ENCODE data around the gene ATP10A. TPM values are rescaled to one million over a fixed set of nuclear protein-coding genes. Genes with fewer than 3 reads are reported as not detected.
A peak's percentile ranks its signal among the peaks of the same experiment; 100 is the strongest.

The ATP10A gene
- total RNA-seq, 1 donor from 2014 or later = 71.9 TPM

GRCh38 chr15:25825207-25825606 is 37.9 kb downstream of the ATP10A start:
- no peak for TF ChIP-seq CTCF (IDR thresholded peaks at IDR 0.05)
- Mint-ChIP-seq H3K27me3 (ENCODE audit: unreplicated experiment) (no peaks in the 10 kb centered on the region), H3K4me3 (ENCODE audit: unreplicated experiment) (no peak overlapping the region), H3K9me3 (ENCODE audit: unreplicated experiment) (peaks cover 21% of the 10 kb centered on the region), H3K36me3 (ENCODE audit: unreplicated experiment) (peaks cover 37% of the 10 kb centered on the region), H3K4me1 (ENCODE audit: unreplicated experiment) (peaks cover 65% of the 10 kb centered on the region), H3K27ac (ENCODE audit: unreplicated experiment) (peak overlapping the region; percentile 78)
- DNase-seq (ENCODE audit: extremely low spot score, unreplicated experiment) = no peak

GRCh38 chr15:25824618-25825017 is 38.5 kb downstream of the ATP10A start:
- peaks cover 64% of the 10 kb centered on the region for H3K4me1 Mint-ChIP-seq (ENCODE audit: unreplicated experiment)
- peaks cover 21% of the 10 kb centered on the region for H3K9me3 Mint-ChIP-seq (ENCODE audit: unreplicated experiment)
- peaks cover 37% of the 10 kb centered on the region for H3K36me3 Mint-ChIP-seq (ENCODE audit: unreplicated experiment)
- H3K4me3 Mint-ChIP-seq (ENCODE audit: unreplicated experiment) = no peak overlapping the region
- TF ChIP-seq CTCF (IDR thresholded peaks at IDR 0.05) = no peak
- no peak for DNase-seq (ENCODE audit: extremely low spot score, unreplicated experiment)
- H3K27ac Mint-ChIP-seq (ENCODE audit: unreplicated experiment) = peak overlapping the region; percentile 78
- no peaks in the 10 kb centered on the region for H3K27me3 Mint-ChIP-seq (ENCODE audit: unreplicated experiment)

- H3K4me1 Mint-ChIP-seq (ENCODE audit: unreplicated experiment) = peaks cover 62% of the 10 kb centered on the region
- no peaks in the 10 kb centered on the region for H3K27me3 Mint-ChIP-seq (ENCODE audit: unreplicated experiment)
- no peak for TF ChIP-seq CTCF (IDR thresholded peaks at IDR 0.05)
- H3K9me3 Mint-ChIP-seq (ENCODE audit: unreplicated experiment) = no peaks in the 10 kb centered on the region
- peaks cover 5% of the 10 kb centered on the region for H3K36me3 Mint-ChIP-seq (ENCODE audit: unreplicated experiment)
- no peak overlapping the region for H3K4me3 Mint-ChIP-seq (ENCODE audit: unreplicated experiment)
- H3K27ac Mint-ChIP-seq (ENCODE audit: unreplicated experiment) = no peak overlapping the region
- DNase-seq (ENCODE audit: extremely low spot score, unreplicated experiment) = peak; percentile 53
These were observed 50.3 kb downstream of the ATP10A start for GRCh38 chr15:25812845-25813244.

GRCh38 chr15:25812073-25812472 is 51.1 kb downstream of the ATP10A start:
- no peak for TF ChIP-seq CTCF (IDR thresholded peaks at IDR 0.05)
- Mint-ChIP-seq H3K4me3 (ENCODE audit: unreplicated experiment) (no peak overlapping the region), H3K27ac (ENCODE audit: unreplicated experiment) (no peak overlapping the region), H3K36me3 (ENCODE audit: unreplicated experiment) (peaks cover 5% of the 10 kb centered on the region), H3K9me3 (ENCODE audit: unreplicated experiment) (no peaks in the 10 kb centered on the region), H3K4me1 (ENCODE audit: unreplicated experiment) (peaks cover 68% of the 10 kb centered on the region), H3K27me3 (ENCODE audit: unreplicated experiment) (no peaks in the 10 kb centered on the region)
- DNase-seq (ENCODE audit: extremely low spot score, unreplicated experiment) = no peak

- Mint-ChIP-seq H3K27ac (ENCODE audit: unreplicated experiment) (peak overlapping the region; percentile 2), H3K27me3 (ENCODE audit: unreplicated experiment) (no peaks in the 10 kb centered on the region), H3K36me3 (ENCODE audit: unreplicated experiment) (peaks cover 9% of the 10 kb centered on the region), H3K4me3 (ENCODE audit: unreplicated experiment) (no peak overlapping the region), H3K4me1 (ENCODE audit: unreplicated experiment) (peaks cover 72% of the 10 kb centered on the region), H3K9me3 (ENCODE audit: unreplicated experiment) (no peaks in the 10 kb centered on the region)
- TF ChIP-seq CTCF (IDR thresholded peaks at IDR 0.05) = no peak
- DNase-seq (ENCODE audit: extremely low spot score, unreplicated experiment) = peak; percentile 34
These were observed 51.6 kb downstream of the ATP10A start for GRCh38 chr15:25811481-25811906.

Measured in osteocyte (in vitro differentiated cells).